ENCODE data around the gene DQX1. TPM values are rescaled to one million over a fixed set of nuclear protein-coding genes. Genes with fewer than 3 reads are reported as not detected.

DQX1 gene
- total RNA-seq, 1 experiment from 2014 or later = 0.71 TPM

DNA sequence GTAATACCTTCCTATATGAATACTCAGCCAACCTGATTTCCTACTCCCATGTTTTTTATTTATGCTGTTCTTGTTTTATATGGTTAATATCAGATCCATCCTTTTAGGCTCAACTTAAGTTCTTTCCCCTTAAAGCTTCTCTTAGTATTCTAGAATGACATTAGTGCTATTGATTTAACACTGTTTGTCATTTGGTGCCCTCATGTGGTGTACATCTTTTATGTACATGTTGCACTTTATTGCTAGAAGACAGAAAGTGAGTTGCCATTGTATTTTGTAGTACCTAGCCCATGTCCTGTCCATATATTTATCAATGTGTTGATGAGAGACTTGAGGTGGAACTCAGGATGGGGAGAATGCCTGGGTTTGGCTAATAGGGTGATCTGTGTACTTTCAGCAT, 6.2 kb upstream of the DQX1 start:
- Histone ChIP-seq H3K27me3 (replicated peaks; ENCODE audit: insufficient read depth, low read depth, low read length, poor library complexity) (no peaks in the 10 kb centered on the region), H3K9me3 (ENCODE audit: low read depth, low read length, poor library complexity, severe bottlenecking) (no peaks in the 10 kb centered on the region), H3K4me1 (ENCODE audit: insufficient read depth, low read length, poor library complexity, severe bottlenecking) (peaks cover 16% of the 10 kb centered on the region), H3K4me3 (ENCODE audit: low read depth, low read length, poor library complexity, severe bottlenecking) (no peak overlapping the region), H3K36me3 (ENCODE audit: insufficient read depth, low read length, poor library complexity, severe bottlenecking) (peaks cover 14% of the 10 kb centered on the region), H3K27ac (ENCODE audit: low read depth, low read length, poor library complexity, severe bottlenecking) (no peak overlapping the region)
- intact Hi-C loops (cut with micrococcal nuclease; ENCODE audit: unreplicated experiment) = loop anchor here (1.0 to 10.0 kb wide), 3 partner anchors 49 to 280 kb away; partner anchors contain the start of gene TTC31
- peak; percentile 64 for DNase-seq (ENCODE audit: low spot score)
- peak; percentile 56 for TF ChIP-seq CTCF (conservative IDR thresholded peaks at IDR 0.05; ENCODE audit: low read depth, low read length)
- TF ChIP-seq EZH2 (IDR thresholded peaks at IDR 0.05; ENCODE audit: borderline replicate concordance, low read depth, low read length, poor library complexity, severe bottlenecking) = no peak
- ChIA-PET POLR2A (ENCODE audit: low non-redundant PET) (no interaction called here), CTCF (interaction anchor here (0.6 to 1.0 kb wide), 5 partner anchors 25 to 283 kb away, joined by 3 to 7 read pairs (median 3); partner anchors contain the start of genes CCDC142, PCGF1 and TTC31)
- BruUV-seq (replicated peaks) = no TSS peak

DNA sequence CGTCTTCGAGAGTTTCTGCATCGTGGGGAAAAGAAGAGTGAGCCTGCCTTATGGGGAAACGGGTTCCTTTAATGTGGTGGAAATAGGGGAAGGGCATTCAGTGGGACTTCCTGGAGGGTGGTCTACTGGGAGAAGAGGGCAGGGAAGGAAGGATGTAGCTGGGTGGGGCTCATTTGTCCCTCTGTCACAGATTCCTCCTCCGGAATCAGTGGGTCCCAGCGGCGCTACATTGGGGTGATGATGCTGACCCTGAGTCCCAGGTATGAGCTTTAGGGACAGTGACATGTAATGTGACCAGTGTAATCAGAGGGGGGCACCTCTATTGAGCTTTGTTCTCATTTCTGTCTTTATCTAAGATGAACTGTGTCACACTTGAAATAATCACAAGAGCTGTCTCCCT, 5.6 kb upstream of the DQX1 start:
- intact Hi-C loops (cut with micrococcal nuclease; ENCODE audit: unreplicated experiment) = loop anchor here (1.0 to 10.0 kb wide), 3 partner anchors 48 to 279 kb away; partner anchors contain the start of gene TTC31
- no peaks in the 10 kb centered on the region for H3K9me3 ChIP-seq (ENCODE audit: low read depth, low read length, poor library complexity, severe bottlenecking)
- peaks cover 16% of the 10 kb centered on the region for H3K4me1 ChIP-seq (ENCODE audit: insufficient read depth, low read length, poor library complexity, severe bottlenecking)
- peaks cover 20% of the 10 kb centered on the region for H3K36me3 ChIP-seq (ENCODE audit: insufficient read depth, low read length, poor library complexity, severe bottlenecking)
- no TSS peak for BruUV-seq (replicated peaks)
- H3K27me3 ChIP-seq (replicated peaks; ENCODE audit: insufficient read depth, low read depth, low read length, poor library complexity) = no peaks in the 10 kb centered on the region
- ChIA-PET POLR2A (ENCODE audit: low non-redundant PET) (no interaction called here), CTCF (interaction anchor here (0.6 to 1.0 kb wide), 5 partner anchors 24 to 282 kb away, joined by 3 to 7 read pairs (median 3); partner anchors contain the start of genes CCDC142, PCGF1 and TTC31)
- TF ChIP-seq CTCF (conservative IDR thresholded peaks at IDR 0.05; ENCODE audit: low read depth, low read length) = no peak
- TF ChIP-seq EZH2 (IDR thresholded peaks at IDR 0.05; ENCODE audit: borderline replicate concordance, low read depth, low read length, poor library complexity, severe bottlenecking) = no peak
- H3K27ac ChIP-seq (ENCODE audit: low read depth, low read length, poor library complexity, severe bottlenecking) = no peak overlapping the region
- no peak overlapping the region for H3K4me3 ChIP-seq (ENCODE audit: low read depth, low read length, poor library complexity, severe bottlenecking)
- DNase-seq (ENCODE audit: low spot score) = no peak

- TF ChIP-seq EZH2 (IDR thresholded peaks at IDR 0.05; ENCODE audit: borderline replicate concordance, low read depth, low read length, poor library complexity, severe bottlenecking) = no peak
- TF ChIP-seq CTCF (conservative IDR thresholded peaks at IDR 0.05; ENCODE audit: low read depth, low read length) = no peak
- Histone ChIP-seq H3K27me3 (replicated peaks; ENCODE audit: insufficient read depth, low read depth, low read length, poor library complexity) (no peaks in the 10 kb centered on the region), H3K27ac (ENCODE audit: low read depth, low read length, poor library complexity, severe bottlenecking) (peak overlapping the region; percentile 91), H3K4me1 (ENCODE audit: insufficient read depth, low read length, poor library complexity, severe bottlenecking) (peaks cover 16% of the 10 kb centered on the region), H3K9me3 (ENCODE audit: low read depth, low read length, poor library complexity, severe bottlenecking) (no peaks in the 10 kb centered on the region), H3K4me3 (ENCODE audit: low read depth, low read length, poor library complexity, severe bottlenecking) (peak overlapping the region; percentile 97), H3K36me3 (ENCODE audit: insufficient read depth, low read length, poor library complexity, severe bottlenecking) (peaks cover 30% of the 10 kb centered on the region)
- CTCF ChIA-PET = no interaction called here
- POLR2A ChIA-PET (ENCODE audit: low non-redundant PET) = interaction anchor here (0.5 kb wide), 1 partner anchor 56 kb away, joined by 7 read pairs; no protein-coding TSS in a partner anchor
- intact Hi-C loops (cut with micrococcal nuclease; ENCODE audit: unreplicated experiment) = loop anchor here (5.0 to 10.0 kb wide), 2 partner anchors 196 to 278 kb away; no protein-coding TSS in a partner anchor
- BruUV-seq (replicated peaks) = no TSS peak
- peak; percentile 42 for DNase-seq (ENCODE audit: low spot score)
Observed at GRCh38 chr2:74530239-74531187, 4.5 kb upstream of the DQX1 start.
